Lung (tissue), 12 donors: Measurements from ENCODE around the gene NOP10. TPM values are rescaled to one million over a fixed set of nuclear protein-coding genes. Genes with fewer than 3 reads are reported as not detected.
A peak's percentile ranks its signal among the peaks of the same experiment; 100 is the strongest.

Experiments
- ATAC-seq: fragments of 200-7000 bp; cut with Tn5 transposase; one replicate; pipeline ENCODE4 v1.9.1; 2020; ENCODE audit warnings: moderate number of reproducible peaks; ENCODE audit not compliant: insufficient read depth, low FRiP score
- DNase-seq, 3 donors: peaks; one replicate each; pipeline ENCODE4 v3.0.0-alpha.2; 2013 to 2017
- H3K27ac ChIP-seq, 2 donors: one replicate each; pipeline ENCODE4 v1.5.1; 2013; ENCODE audit warnings: mild to moderate bottlenecking in 2 of 2, moderate library complexity in 2 of 2, control low read depth in 1 of 2, inconsistent platforms in 1 of 2, low read depth in 1 of 2, low read length in 1 of 2
- H3K27me3 ChIP-seq, 3 donors: one replicate each; pipeline ENCODE4 v1.5.1; 2013; ENCODE audit warnings: low read length in 2 of 3; ENCODE audit not compliant: control insufficient read depth in 3 of 3, insufficient read depth in 3 of 3
- H3K36me3 ChIP-seq, 4 donors: one replicate each; pipeline ENCODE4 v1.5.1; 2013; ENCODE audit warnings: low read length in 4 of 4, mild to moderate bottlenecking in 1 of 4, moderate library complexity in 1 of 4; ENCODE audit not compliant: control insufficient read depth in 4 of 4, insufficient read depth in 4 of 4
- H3K4me1 ChIP-seq, 5 donors: one replicate each; pipeline ENCODE4 v1.5.1; 2013; ENCODE audit warnings: low read length in 5 of 5, mild to moderate bottlenecking in 2 of 5, moderate library complexity in 1 of 5; ENCODE audit not compliant: control insufficient read depth in 5 of 5, insufficient read depth in 5 of 5
- H3K4me3 ChIP-seq: one replicate; pipeline ENCODE4 v1.5.1; 2013; ENCODE audit warnings: mild to moderate bottlenecking, control low read depth, moderate library complexity
- H3K9ac ChIP-seq, 2 donors: one replicate each; pipeline ENCODE4 v1.5.1; 2013; ENCODE audit warnings: low read length in 2 of 2, control low read depth in 1 of 2; ENCODE audit not compliant: insufficient read depth in 1 of 2
- H3K9me3 ChIP-seq, 4 donors: one replicate each; pipeline ENCODE4 v1.5.1; 2013; ENCODE audit warnings: low read length in 3 of 4, mild to moderate bottlenecking in 1 of 4, moderate library complexity in 1 of 4; ENCODE audit not compliant: control insufficient read depth in 4 of 4, insufficient read depth in 3 of 4
- WGBS, 2 donors: extraction: QIAGEN DNeasy Blood & Tissue Kit; methylation state at CpG; one replicate each; pipeline ENCODE4 v1.1.7; 2013; 5-methylcytosine and 5-hydroxymethylcytosine counted together
- polyA plus RNA-seq, 2 donors: library from polyadenylated mRNA; stranded (reverse); fragments of 200-250 nt; gene quantifications; one replicate each; pipeline ENCODE4 v1.2.1, GENCODE V29; 2013
- total RNA-seq, 2 donors: library from RNA; depleted of rRNA in 1 of 2; stranded (reverse); fragments of >200 nt in 1 of 2; gene quantifications; one replicate each; pipeline ENCODE4 v1.2.1, GENCODE V29; 2014 to 2021
- TF ChIP-seq, protein P1 (sequence below): IDR thresholded peaks from 2 replicates; pipeline ENCODE4 v1.5.1; 2012; ENCODE audit warnings: mild to moderate bottlenecking; ENCODE audit errors: control extremely low read depth, extremely low read depth
- donor health status: control.
- donor health status: control.
- donor health status: Bipolar disorder and iron deficiency.
- donor health status: healthy.
- donor health status: DM: yes; HTN: yes; CAD: no.

NOP10 gene
- total and polyA plus RNA-seq, 4 donors = 103 to 509 (median 233) TPM

GRCh38 chr15:34331809-34332208 is 11.1 kb downstream of the NOP10 start:
- ATAC-seq (no peak), DNase-seq (peak in 2 of 3 donors; percentile 38 to 78)
- Histone ChIP-seq H3K27me3 (no peaks in the 10 kb centered on the region), H3K36me3 (no peaks in the 10 kb centered on the region), H3K9me3 (no peaks in the 10 kb centered on the region), H3K4me1 (peaks cover 0 to 7% (median 5%) of the 10 kb centered on the region in 5 donors), H3K9ac (no peak overlapping the region), H3K4me3 (no peak overlapping the region), H3K27ac (no peak overlapping the region)
- TF ChIP-seq, protein P1, sequence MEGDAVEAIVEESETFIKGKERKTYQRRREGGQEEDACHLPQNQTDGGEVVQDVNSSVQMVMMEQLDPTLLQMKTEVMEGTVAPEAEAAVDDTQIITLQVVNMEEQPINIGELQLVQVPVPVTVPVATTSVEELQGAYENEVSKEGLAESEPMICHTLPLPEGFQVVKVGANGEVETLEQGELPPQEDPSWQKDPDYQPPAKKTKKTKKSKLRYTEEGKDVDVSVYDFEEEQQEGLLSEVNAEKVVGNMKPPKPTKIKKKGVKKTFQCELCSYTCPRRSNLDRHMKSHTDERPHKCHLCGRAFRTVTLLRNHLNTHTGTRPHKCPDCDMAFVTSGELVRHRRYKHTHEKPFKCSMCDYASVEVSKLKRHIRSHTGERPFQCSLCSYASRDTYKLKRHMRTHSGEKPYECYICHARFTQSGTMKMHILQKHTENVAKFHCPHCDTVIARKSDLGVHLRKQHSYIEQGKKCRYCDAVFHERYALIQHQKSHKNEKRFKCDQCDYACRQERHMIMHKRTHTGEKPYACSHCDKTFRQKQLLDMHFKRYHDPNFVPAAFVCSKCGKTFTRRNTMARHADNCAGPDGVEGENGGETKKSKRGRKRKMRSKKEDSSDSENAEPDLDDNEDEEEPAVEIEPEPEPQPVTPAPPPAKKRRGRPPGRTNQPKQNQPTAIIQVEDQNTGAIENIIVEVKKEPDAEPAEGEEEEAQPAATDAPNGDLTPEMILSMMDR = no peak
- WGBS, 2 donors = 38 to 48% methylated on average over 2 of the region's 2 CpGs

- H3K4me3 ChIP-seq = no peak overlapping the region
- peaks cover 0 to 5% (median 0%) of the 10 kb centered on the region in 5 donors for H3K4me1 ChIP-seq
- DNase-seq (no peak), ATAC-seq (no peak)
- 97 to 98% methylated on average over 5 of the region's 5 CpGs for WGBS, 2 donors
- no peaks in the 10 kb centered on the region for H3K27me3 ChIP-seq
- no peaks in the 10 kb centered on the region for H3K36me3 ChIP-seq
- no peak overlapping the region for H3K27ac ChIP-seq
- no peak overlapping the region for H3K9ac ChIP-seq
- TF ChIP-seq, protein P1 = no peak
- no peaks in the 10 kb centered on the region for H3K9me3 ChIP-seq
Observed at GRCh38 chr15:34330279-34330678, 12.7 kb downstream of the NOP10 start.

- no peak for DNase-seq
- no peak overlapping the region for H3K4me3 ChIP-seq
- no peaks in the 10 kb centered on the region for H3K36me3 ChIP-seq
- no peak for ATAC-seq
- H3K9me3 ChIP-seq = no peaks in the 10 kb centered on the region
- H3K27me3 ChIP-seq = no peaks in the 10 kb centered on the region
- WGBS, 2 donors = 68 to 74% methylated on average over 2 of the region's 2 CpGs
- no peak overlapping the region for H3K27ac ChIP-seq
- TF ChIP-seq, protein P1 = no peak
- no peak overlapping the region for H3K9ac ChIP-seq
- peaks cover 0 to 5% (median 0%) of the 10 kb centered on the region in 5 donors for H3K4me1 ChIP-seq
Observed at GRCh38 chr15:34329006-34329405, 13.9 kb downstream of the NOP10 start.

- TF ChIP-seq, protein P1 = no peak
- H3K4me1 ChIP-seq = peaks cover 0 to 5% (median 0%) of the 10 kb centered on the region in 5 donors
- no peak overlapping the region for H3K9ac ChIP-seq
- H3K36me3 ChIP-seq = no peaks in the 10 kb centered on the region
- no peak overlapping the region for H3K27ac ChIP-seq
- WGBS, 2 donors = 61 to 81% methylated on average over 4 of the region's 4 CpGs
- H3K4me3 ChIP-seq = no peak overlapping the region
- DNase-seq (no peak), ATAC-seq (no peak)
- no peaks in the 10 kb centered on the region for H3K9me3 ChIP-seq
- no peaks in the 10 kb centered on the region for H3K27me3 ChIP-seq
Observed at GRCh38 chr15:34327906-34328305, 15.0 kb downstream of the NOP10 start.
